Stimulated activated naive CD8-positive, alpha-beta T cell treated with anti-CD3 and anti-CD28 coated beads, Interleukin-15, Interleukin-2, amounts not matched to agents 100 ng/mL and 50 ng/mL, for 24 hours (primary cell): ENCODE measurements around the gene ACP2.

Experiments
- H3K27ac Mint-ChIP-seq: one replicate; pipeline ENCODE4 v1.8.0; 2021; ENCODE audit warnings: mild to moderate bottlenecking, mixed read lengths
- H3K27me3 Mint-ChIP-seq: one replicate; pipeline ENCODE4 v1.8.0; 2021; ENCODE audit warnings: mixed read lengths
- H3K36me3 Mint-ChIP-seq: one replicate; pipeline ENCODE4 v1.8.0; 2021; ENCODE audit warnings: low read depth, mixed read lengths
- H3K4me1 Mint-ChIP-seq: one replicate; pipeline ENCODE4 v1.8.0; 2021; ENCODE audit warnings: low read depth, mixed read lengths
- H3K4me3 Mint-ChIP-seq: one replicate; pipeline ENCODE4 v1.8.0; 2021; ENCODE audit warnings: mild to moderate bottlenecking, mixed read lengths
- H3K9me3 Mint-ChIP-seq: one replicate; pipeline ENCODE4 v1.8.0; 2021; ENCODE audit warnings: mixed read lengths

Gene ACP2

DNA sequence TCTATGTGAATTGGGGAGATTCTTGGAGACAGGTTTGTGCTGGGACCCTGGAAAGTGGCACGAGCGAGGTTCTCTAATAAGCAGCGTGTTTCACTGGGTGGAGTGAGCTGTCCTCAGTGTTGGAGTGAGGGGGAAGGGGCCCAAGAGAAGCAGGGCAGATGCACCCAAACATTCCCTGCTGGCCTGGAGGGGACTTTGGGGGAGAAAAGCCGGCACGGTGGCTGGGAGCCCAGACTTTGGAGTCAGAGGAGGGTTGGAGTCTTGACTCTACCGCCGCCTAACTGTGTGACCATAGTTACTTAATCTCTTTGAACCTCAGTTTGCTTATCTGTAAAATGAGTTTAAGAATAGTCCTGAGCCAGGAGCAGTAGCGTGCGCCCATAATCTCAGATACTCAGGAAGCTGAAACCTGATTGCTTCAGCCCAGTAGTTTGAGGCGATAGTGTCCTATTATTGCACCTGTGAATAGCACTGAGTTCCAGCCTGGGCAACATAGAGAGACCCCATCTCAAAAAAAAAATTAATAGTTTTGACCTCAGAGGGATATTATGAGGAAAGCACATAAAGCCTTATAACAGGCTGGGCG lies 9.8 kb upstream of the ACP2 start:
- Mint-ChIP-seq H3K27ac (peak overlapping the region; percentile 28), H3K4me3 (no peak overlapping the region), H3K4me1 (peaks cover 14% of the 10 kb centered on the region), H3K36me3 (no peaks in the 10 kb centered on the region), H3K27me3 (no peaks in the 10 kb centered on the region), H3K9me3 (no peaks in the 10 kb centered on the region)

DNA sequence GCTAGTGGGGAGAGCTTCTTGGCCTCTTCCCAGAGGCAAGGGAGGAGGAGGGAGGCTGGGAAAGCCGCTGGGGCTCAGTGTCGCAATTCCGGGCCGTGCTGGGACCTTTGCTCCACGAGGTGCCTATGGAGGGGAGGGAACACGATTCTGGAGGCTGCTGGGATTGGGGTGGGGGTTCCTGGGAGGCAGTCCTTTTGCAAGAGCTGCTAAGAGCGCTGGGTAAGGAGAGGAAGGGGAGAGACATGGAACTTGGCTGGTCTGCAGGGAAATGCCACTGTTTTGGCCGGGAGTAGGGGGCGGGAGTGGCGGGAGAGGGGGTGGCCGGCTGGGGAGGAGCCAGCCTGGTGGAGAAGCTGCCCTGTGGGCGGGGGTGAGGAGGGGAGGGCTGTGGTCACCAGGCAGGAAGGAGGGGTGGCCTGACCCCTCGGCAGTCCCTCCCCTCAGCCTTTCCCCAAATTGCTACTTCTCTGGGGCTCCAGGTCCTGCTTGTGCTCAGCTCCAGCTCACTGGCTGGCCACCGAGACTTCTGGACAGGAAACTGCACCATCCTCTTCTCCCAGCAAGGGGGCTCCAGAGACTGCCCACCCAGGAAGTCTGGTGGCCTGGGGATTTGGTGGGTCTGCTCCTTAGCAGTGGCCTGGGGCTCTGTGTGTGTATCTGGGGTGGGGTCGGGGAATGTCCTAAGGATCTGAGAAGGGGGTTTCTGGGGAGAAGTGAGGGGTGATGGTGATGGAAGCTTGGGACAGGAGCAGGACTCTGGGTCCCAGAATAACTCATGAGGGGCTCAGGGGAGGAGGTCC lies 9.1 kb upstream of the ACP2 start, which contains the start of gene NR1H3:
Gene NR1H3 (plus strand): TSS at position 480 of the 800 bp plus-strand sequence. CDS start 1,221 bp downstream, outside the sequence.
- no peaks in the 10 kb centered on the region for H3K36me3 Mint-ChIP-seq
- no peak within 1 kb of the TSS for H3K4me3 Mint-ChIP-seq
- H3K27me3 Mint-ChIP-seq: no peaks in the 10 kb centered on the region
- peak within 1 kb of the TSS; percentile 28 for H3K27ac Mint-ChIP-seq
- H3K4me1 Mint-ChIP-seq: peaks cover 14% of the 10 kb centered on the region
- no peaks in the 10 kb centered on the region for H3K9me3 Mint-ChIP-seq

DNA sequence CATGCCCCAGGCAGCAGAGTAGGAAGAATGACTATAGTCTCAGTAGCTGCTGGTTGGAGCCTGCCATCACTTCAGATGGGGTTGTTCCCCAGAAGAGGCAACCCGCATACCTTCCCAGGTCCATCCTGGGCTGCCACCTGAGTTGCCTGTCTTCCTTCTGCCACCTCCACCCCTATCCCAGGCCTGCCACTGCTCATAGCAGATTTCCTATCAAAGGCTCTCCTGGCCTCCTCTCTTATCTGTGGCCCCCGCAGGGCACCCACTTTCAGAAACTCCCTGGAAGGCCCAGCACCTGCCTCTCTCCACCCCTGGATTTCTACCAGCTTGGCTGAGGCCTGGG lies 8.5 kb upstream of the ACP2 start:
- no peak overlapping the region for H3K27ac Mint-ChIP-seq
- H3K4me3 Mint-ChIP-seq: no peak overlapping the region

DNA sequence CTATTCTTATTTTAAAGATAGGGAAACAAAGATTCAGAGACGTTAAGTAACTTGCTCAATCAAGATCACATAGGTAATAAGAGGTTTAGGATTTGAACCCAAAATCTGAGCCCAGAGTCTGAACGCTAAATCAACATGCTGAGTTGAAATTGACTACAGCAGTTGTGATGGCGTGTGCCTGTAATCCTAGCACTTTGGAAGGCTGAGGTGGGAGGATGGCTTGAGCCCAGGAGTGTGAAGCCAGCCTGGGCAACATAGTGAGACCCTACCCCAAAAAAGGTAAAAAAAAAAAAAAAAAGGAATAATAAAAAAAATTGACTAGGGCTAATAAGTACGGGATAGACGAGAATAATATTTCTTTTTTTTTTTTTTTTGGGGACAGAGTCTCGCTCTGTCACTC lies 7.8 kb upstream of the ACP2 start:
- no peak overlapping the region for H3K4me3 Mint-ChIP-seq
- H3K36me3 Mint-ChIP-seq: no peaks in the 10 kb centered on the region
- no peaks in the 10 kb centered on the region for H3K27me3 Mint-ChIP-seq
- H3K27ac Mint-ChIP-seq: no peak overlapping the region
- no peaks in the 10 kb centered on the region for H3K9me3 Mint-ChIP-seq
- peaks cover 14% of the 10 kb centered on the region for H3K4me1 Mint-ChIP-seq

More for the DNA sequence above, 8.5 kb upstream of the ACP2 start:
- H3K36me3 Mint-ChIP-seq: no peaks in the 10 kb centered on the region
- H3K27me3 Mint-ChIP-seq: no peaks in the 10 kb centered on the region
- H3K9me3 Mint-ChIP-seq: no peaks in the 10 kb centered on the region
- peaks cover 14% of the 10 kb centered on the region for H3K4me1 Mint-ChIP-seq

DNA sequence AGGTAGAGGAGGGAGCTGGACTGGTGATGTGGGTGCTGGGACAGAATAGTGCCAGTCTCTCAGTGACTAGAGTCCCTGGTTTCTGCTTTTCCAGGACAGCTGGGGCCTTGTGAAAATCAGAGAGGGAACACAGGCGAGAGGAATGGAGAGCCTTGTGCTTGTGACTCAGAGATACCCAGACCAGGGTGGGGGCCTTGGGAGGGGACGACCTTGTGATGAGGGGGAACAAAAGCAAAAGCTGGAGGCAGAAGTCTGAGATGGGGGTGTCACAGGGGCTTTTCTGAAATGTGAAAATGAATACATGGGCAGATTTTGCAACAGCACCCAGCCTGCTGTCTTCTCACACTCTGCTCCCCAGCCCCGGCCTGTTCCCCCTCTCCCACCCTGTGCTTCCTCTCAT lies 5.8 kb upstream of the ACP2 start:
- Mint-ChIP-seq H3K4me1 (peaks cover 14% of the 10 kb centered on the region), H3K4me3 (no peak overlapping the region), H3K27me3 (no peaks in the 10 kb centered on the region), H3K27ac (no peak overlapping the region), H3K9me3 (no peaks in the 10 kb centered on the region), H3K36me3 (no peaks in the 10 kb centered on the region)

DNA sequence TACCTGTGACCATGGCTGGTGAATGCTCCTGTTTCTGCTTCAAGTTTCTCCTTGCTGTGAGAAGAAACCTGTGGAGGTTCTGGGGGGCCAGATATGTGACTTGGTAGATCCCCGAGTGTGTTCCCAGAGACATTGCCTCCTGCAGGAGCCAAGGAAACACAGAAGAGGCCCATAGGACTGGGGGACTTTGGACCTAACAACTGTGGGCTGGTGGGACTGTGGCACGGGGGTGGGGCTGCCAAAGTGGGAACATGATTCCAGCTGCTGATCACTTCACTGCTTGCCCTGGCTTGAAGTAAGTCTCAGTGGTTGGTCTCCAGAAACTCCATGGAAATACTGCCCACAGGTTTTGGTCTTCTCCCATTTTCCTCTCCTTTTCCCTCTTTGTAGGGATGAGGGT lies 5.0 kb upstream of the ACP2 start:
- no peak overlapping the region for H3K27ac Mint-ChIP-seq
- no peaks in the 10 kb centered on the region for H3K9me3 Mint-ChIP-seq
- H3K27me3 Mint-ChIP-seq: no peaks in the 10 kb centered on the region
- peaks cover 16% of the 10 kb centered on the region for H3K4me1 Mint-ChIP-seq
- H3K36me3 Mint-ChIP-seq: no peaks in the 10 kb centered on the region
- no peak overlapping the region for H3K4me3 Mint-ChIP-seq

DNA sequence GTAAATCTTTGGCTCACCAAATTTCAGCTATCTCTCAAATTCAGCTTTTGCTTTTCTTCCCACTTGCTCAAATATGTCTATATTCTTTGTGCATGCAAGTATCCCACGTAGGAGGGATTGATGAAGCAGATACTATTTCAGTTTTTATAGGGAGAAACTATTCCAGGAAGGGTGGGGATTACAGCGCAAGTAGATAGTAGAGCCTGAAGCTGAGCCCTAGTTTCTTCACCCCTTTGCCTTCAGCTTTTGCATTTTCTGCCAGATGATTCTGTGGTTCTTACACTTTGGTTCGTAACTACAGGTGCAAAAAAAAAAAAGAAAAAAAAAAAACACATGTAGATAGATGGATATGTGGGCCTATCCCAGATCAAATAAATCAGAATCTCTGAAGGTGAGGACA lies 3.1 kb upstream of the ACP2 start:
- Mint-ChIP-seq H3K9me3 (no peaks in the 10 kb centered on the region), H3K4me3 (no peak overlapping the region), H3K27ac (no peak overlapping the region), H3K4me1 (peaks cover 28% of the 10 kb centered on the region), H3K27me3 (no peaks in the 10 kb centered on the region), H3K36me3 (no peaks in the 10 kb centered on the region)

DNA sequence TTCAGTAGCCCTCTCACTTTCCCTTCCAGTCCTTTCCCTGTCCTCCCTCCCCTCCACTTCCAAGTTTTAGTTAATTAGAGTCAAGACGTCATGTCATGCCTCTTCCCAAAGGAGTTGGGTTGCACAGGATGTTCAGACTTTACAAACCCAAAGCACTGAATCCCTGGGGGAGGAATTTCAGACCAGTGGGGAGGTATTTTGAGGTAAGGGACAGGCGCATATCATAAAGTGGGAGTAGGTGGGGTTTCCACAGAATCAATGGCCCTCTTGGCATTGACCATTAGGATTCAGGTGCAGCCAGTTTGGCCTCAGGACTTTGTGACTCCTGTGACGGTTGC lies 733 bp upstream of the ACP2 start:
- Mint-ChIP-seq H3K36me3 (no peaks in the 10 kb centered on the region), H3K27ac (peak overlapping the region; percentile 97), H3K4me3 (peak overlapping the region; percentile 96), H3K27me3 (no peaks in the 10 kb centered on the region), H3K4me1 (peaks cover 28% of the 10 kb centered on the region), H3K9me3 (no peaks in the 10 kb centered on the region)

DNA sequence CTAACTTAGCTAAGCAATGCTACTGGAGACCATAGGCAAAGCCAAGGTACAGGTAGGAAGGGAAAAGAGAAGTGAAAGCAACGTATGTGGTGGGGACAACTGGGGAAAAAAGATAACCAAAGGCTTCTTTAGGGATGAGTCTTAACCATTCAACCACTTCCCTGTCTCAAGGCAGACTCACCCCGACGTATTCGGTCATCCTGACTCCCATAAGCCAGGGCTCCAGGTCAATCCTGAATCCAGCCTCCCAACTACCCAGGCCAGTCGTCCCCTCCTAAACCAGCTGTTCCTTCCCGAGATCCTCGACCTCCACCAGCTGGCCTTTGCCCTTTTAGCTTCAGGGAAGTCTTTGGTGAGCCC lies 330 bp downstream of the ACP2 start:
- H3K27ac Mint-ChIP-seq: peak overlapping the region; percentile 97
- no peaks in the 10 kb centered on the region for H3K9me3 Mint-ChIP-seq
- H3K36me3 Mint-ChIP-seq: peaks cover 5% of the 10 kb centered on the region
- H3K4me3 Mint-ChIP-seq: peak overlapping the region; percentile 96
- no peaks in the 10 kb centered on the region for H3K27me3 Mint-ChIP-seq
- peaks cover 28% of the 10 kb centered on the region for H3K4me1 Mint-ChIP-seq

DNA sequence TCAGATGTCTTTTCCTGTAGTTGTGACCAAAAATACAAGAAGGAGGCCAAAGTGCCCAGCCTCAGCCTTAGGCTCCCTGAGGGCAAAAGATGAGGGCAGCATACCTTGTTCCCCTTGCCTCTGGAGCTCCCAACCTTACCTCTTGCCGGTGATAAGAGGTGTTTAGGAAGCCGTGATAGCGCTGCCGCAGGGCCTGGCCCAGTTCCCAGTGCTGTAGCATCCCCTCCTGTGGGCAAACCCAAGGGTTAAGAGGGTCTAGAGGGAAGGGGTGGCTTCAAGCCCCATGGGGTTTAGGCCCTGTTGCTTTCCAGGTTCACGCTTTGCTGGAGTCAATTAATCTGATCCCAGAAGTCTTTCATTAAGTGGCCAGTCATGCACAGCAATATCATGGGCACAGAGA lies 1.1 kb downstream of the ACP2 start:
- Mint-ChIP-seq H3K9me3 (no peaks in the 10 kb centered on the region), H3K4me1 (peaks cover 28% of the 10 kb centered on the region), H3K27ac (no peak overlapping the region), H3K4me3 (peak overlapping the region; percentile 96), H3K36me3 (peaks cover 12% of the 10 kb centered on the region), H3K27me3 (no peaks in the 10 kb centered on the region)

DNA sequence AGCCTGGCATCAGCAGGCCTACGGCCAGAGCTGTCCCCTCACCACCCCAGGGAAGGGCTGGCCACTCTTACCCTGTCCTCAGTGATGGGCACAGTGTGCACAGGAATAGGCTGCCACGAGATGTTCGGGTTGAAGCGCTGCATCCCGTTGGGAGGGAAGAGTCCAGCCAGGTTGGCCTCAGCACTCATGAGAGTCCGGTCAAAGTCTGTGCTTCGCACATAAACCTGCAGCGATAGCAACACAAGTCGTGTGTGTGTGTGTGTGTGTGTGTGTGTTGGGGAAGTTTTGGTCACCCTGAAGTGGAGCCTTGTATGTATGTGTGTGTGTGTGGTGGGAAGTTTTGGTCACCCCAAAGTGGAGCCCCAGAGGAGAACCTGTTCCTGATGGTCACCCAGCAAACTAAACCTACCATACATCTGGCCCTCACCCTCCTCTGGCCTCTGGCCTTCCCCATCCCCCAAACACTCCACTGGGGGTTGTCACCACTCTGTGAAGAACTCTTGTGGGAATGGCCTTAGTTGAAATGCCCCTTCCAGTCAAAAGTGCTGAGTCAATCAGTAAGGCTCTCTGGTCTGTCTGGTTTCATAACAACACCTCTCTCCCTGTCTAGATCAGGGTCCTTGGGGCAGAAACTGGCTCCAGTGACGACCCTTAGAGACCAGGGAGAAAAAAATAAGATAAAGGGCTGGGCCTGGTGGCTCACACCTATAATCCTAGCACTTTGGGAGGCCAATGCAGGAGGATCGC lies 2.8 kb downstream of the ACP2 start:
- no peaks in the 10 kb centered on the region for H3K9me3 Mint-ChIP-seq
- H3K4me3 Mint-ChIP-seq: no peak overlapping the region
- H3K36me3 Mint-ChIP-seq: peaks cover 27% of the 10 kb centered on the region
- H3K27ac Mint-ChIP-seq: peak overlapping the region; percentile 23
- no peaks in the 10 kb centered on the region for H3K27me3 Mint-ChIP-seq
- H3K4me1 Mint-ChIP-seq: peaks cover 37% of the 10 kb centered on the region

DNA sequence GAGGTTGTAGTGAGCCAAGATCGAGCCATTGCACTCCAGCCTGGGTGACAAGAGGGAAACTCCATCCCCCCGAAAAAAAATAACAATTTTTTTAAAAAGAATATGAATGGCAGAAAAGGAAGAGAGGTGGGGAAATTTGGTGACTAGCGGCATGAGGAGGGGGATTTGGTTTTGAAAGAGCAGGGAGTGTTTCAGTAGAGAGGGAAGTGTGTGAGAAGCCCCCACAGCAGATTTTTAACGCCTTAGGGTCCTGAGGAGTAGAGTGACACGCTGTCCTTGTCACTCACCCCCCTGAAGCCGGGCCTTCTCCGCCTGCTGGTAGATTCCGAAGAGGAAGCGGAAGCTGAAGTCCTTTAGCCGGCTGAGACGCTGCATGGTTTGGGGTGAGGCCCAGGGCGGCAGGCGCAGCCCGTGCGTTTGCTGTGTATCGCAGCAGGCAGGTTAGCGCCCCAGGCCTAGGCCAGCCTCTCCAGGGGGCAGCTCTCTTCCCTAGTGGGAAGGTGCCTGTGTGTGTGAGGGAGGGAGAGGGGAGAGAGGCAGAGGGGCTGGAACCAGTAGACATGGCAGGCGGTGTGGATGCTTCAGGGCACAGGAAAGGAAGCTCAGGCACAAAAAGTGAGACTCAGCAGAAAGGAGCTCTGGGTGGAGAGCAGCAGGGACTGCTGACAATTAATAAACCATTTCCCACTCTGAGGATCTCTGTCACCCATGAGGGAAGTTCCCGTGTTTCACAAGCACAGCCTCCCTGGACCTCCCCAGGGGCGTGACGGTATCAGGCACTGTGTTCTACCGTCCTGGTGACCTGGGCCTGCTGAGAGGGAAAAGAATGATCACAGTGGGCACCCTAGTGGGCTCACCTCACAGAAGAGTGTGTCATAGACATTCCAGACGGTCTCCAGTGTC lies 3.9 kb downstream of the ACP2 start:
- peaks cover 37% of the 10 kb centered on the region for H3K4me1 Mint-ChIP-seq
- peaks cover 35% of the 10 kb centered on the region for H3K36me3 Mint-ChIP-seq
- no peaks in the 10 kb centered on the region for H3K9me3 Mint-ChIP-seq
- H3K27me3 Mint-ChIP-seq: no peaks in the 10 kb centered on the region
- H3K4me3 Mint-ChIP-seq: no peak overlapping the region
- no peak overlapping the region for H3K27ac Mint-ChIP-seq

DNA sequence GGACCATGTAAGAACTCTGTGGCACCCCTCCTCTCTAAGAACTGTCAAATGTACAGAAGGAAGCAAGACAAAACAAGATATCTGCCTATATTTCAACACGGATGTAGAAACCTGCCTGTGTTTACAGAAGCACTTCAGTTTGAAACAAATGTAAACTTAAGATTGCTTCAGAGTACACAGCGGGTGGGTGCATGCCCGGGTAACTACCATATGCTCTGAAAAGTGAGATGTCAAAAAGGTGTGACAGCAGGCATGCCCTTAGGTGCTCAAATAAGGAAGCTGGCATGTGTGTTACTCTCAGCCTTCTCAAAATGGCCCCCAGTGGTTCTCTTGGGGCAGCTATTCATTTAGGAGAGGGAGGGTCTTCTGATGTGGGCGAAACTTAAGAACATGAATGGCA lies 5.2 kb downstream of the ACP2 start:
- Mint-ChIP-seq H3K27ac (no peak overlapping the region), H3K27me3 (no peaks in the 10 kb centered on the region), H3K4me1 (peaks cover 27% of the 10 kb centered on the region), H3K9me3 (no peaks in the 10 kb centered on the region), H3K36me3 (peaks cover 43% of the 10 kb centered on the region), H3K4me3 (no peak overlapping the region)

DNA sequence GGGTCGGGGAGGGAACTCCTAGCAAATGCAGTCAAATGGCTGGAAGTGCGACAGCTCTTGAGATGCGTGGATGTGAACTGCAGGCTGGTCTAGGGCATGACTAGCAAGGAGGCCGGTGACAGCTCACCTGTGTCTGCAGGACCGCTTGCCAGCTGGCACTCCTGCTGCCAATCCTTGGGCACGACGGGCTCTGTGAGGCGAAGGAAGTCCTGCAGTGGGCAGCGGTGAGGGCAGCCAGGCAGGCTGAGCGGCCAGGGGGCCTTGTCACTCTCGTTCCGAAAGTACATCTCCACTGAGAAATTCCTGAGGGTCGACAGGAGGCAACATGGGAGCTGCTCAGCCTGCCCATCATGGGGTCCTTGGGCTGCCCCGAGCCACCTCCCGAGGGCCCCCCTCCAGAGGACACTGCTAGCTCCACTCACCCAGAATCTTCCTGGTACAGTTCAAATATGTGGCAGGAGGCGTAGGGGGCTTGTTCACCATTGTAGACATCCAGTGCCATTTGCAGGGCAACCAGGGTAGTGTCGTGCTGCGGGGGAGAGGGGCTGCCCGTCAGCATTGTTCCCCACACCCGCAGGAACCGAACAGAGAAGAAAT lies 5.9 kb downstream of the ACP2 start:
- H3K27ac Mint-ChIP-seq: no peak overlapping the region
- H3K27me3 Mint-ChIP-seq: no peaks in the 10 kb centered on the region
- H3K4me1 Mint-ChIP-seq: peaks cover 19% of the 10 kb centered on the region
- peaks cover 48% of the 10 kb centered on the region for H3K36me3 Mint-ChIP-seq
- no peak overlapping the region for H3K4me3 Mint-ChIP-seq
- H3K9me3 Mint-ChIP-seq: no peaks in the 10 kb centered on the region
